Pulmonary artery endothelial cell (primary cell): ENCODE measurements around the gene SCTR. TPM values are rescaled to one million over a fixed set of nuclear protein-coding genes. Genes with fewer than 3 reads are reported as not detected.

Experiments used
- DNase-seq: peaks from one replicate; pipeline ENCODE4 v3.0.0-alpha.2; 2011; ENCODE audit warnings: low read depth, low spot score
- total RNA-seq: library from RNA; depleted of rRNA; stranded (reverse); fragments of >200 nt; gene quantifications from 2 replicates; pipeline ENCODE4 v1.2.3, GENCODE V29; 2014

SCTR gene
- total RNA-seq = not detected in 2 replicates

DNA sequence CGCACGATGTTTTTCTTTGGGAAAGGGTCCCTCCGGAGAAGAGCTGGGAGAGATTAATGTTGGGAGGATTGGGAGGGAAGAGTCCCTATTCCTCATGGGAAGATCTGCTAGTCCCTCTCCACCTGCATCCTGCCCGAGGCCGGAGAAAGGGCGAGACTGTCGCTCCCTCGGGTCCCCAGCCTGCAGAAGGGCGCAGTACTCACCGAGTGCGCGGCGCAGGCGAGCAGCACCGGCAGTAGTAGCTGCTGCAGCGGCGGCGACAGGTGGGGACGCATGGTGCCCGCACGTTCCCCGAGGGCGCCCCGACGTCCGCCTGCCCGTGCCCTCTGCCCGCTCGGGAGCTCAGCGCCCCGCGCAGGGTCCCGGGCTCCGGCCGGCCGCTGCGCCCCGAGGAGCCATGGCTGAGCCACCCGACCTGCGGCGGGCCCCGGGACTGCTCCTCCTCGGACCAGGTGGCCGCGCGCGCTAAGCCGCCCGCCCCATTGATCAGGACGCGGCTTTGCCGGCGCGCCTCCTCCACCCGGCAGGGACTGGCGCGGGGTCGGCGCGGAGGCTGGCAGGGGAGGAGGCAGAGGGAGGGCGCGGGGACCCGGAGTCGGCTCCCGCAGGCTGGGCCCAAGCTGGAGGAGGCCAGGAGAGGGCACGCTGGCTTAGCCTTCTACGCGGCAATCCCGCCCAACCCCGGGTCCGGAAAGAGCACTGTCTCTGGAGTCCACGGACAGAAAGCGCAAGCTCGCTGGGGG lies at the start of gene SCTR:
TSS of gene SCTR (minus strand) at position 532 of the 743 bp plus-strand sequence. CDS start at position 275, 257 bp downstream.
- DNase-seq = no peak

GRCh38 chr2:119567292-119567691 lies 43.0 kb upstream of the SCTR start:
- DNase-seq = no peak

DNA sequence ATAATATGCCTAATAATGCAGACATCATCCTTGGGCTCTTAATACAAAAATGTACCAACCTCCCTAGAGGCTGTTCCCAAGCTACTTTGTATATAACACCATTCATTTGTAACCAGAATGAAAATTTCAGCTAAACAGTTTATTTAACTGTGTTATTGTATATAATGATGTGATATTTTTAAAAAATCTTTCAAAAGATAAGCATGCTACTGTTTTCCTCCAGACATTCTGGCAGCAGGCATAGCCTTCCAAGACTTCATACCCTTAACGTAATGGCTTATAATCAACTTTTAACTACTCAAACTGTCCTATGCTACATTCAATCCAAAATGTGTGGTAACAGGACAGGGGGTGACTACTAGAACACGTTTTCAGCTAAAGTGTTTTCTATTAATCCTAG lies 41.2 kb upstream of the SCTR start:
- DNase-seq = no peak

GRCh38 chr2:119553687-119554344 lies 29.5 kb upstream of the SCTR start:
- no peak for DNase-seq

DNA sequence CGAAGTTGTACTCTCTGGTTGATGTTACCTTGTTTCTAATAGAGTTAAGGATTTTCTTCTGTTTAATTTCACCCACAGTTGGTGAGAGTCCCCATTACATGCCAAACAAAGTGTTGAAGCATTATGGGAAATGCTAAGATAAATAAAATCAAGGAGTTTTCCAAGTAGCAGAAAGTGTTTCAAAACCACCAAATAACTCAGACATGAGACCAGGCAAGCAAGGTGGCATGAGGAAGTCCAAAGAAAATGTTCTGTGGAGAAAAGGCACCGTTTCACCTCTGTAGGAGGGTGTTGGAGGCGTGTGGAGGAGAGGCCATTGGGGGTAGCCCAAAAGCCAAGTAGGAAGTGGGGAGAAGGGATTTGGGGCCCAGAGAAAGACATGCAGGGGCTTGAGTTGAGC lies 28.6 kb upstream of the SCTR start:
- DNase-seq = no peak

DNA sequence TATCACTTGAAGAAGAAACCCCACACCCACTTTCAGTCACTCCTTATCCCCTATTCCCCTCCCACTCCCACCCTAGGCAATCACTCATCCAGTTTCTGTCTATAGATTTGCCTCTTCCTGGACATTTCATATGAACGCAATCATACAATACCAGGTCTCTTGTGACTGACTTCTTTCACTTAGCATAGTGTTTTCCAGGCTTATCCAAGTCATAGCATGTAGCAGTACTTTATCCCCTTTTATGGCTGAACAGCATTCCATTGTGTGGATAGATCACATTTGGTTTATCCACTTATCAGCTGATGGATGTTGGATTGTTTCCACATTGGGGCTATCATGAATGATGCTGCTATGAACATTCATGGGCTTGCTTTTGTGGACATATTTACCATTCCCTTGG lies 26.6 kb upstream of the SCTR start:
- DNase-seq = no peak

DNA sequence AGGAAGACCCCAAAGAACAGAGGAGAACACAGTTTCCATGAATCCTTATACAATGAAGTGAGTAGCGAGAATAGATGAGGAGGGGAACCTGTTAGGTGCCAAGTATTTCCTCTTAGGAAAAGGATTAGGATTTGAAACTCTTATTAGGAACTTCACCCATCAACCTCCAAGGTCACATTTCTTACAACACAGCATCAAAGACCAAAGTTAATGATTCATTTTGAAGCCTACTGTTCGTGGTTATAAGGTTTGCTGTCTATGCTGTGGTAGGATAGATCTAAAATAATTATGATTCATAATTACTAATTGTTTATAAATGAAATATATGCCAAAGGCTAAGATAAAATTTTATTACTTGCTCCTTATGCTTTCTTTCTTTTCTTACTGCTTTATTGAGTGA lies 26.1 kb upstream of the SCTR start:
- no peak for DNase-seq

DNA sequence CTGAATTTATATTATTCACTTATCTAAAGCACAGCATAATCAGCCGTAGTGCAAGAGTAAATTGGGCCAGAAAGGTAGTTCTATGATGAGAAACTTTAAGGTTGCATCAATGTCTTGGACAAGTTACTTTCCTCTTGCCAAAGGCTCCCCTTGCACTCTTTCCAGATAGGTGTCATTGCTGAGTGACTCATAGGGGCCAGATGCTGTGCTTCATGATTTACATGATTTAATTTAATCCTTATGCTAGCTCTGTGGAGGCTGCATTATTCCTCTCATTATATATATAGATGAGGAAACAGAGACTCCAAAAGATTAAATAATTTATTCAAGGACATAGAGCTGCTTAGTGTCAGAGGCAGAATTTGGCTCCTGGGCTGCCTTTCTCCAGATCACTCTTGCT lies 25.0 kb upstream of the SCTR start:
- DNase-seq = no peak

GRCh38 chr2:119548516-119549120 lies 24.3 kb upstream of the SCTR start:
- no peak for DNase-seq

DNA sequence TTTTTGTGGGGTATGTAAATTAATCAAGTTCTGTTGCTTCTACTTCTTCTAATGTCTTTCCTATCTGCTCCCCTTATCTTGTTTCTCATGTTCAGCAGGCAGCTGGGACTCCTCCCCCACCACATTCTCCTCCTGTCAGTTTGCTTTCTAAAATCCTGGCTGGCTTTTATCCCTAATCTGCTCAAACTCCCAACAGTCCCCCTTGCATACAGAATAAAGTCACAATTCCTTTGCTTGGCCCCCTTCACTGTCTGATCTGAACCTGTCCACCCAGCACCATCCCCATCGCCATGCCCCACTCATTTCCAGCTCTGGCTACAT lies 22.1 kb upstream of the SCTR start:
- DNase-seq = no peak

- DNase-seq = no peak
These were observed 21.6 kb upstream of the SCTR start for GRCh38 chr2:119545754-119546446.

DNA sequence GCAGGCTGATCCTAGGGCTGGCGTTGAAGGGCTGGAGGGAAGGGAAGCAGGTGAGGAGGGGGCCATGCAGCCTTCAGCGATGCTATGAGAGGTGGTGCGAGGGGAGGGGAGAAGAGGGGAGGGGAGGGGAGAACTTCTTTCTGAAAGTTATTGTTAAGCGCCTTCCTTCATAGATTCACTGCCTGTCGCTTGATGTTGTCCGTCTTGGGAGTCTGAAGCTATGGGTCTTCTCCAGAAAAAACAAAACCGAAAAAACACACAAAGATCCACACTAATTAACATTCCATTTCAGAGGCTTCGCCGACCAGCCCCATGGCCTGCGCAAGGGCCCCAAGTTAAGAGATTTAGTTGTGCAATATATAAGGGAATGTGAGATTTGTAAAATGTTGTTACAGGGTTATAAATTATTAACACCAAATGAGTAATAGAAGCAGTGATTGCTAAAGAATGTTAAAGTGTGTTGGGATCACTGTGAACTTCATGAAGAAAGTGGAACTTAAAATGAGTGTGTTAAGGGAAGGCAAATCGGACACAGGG lies 20.7 kb upstream of the SCTR start:
- DNase-seq = no peak

DNA sequence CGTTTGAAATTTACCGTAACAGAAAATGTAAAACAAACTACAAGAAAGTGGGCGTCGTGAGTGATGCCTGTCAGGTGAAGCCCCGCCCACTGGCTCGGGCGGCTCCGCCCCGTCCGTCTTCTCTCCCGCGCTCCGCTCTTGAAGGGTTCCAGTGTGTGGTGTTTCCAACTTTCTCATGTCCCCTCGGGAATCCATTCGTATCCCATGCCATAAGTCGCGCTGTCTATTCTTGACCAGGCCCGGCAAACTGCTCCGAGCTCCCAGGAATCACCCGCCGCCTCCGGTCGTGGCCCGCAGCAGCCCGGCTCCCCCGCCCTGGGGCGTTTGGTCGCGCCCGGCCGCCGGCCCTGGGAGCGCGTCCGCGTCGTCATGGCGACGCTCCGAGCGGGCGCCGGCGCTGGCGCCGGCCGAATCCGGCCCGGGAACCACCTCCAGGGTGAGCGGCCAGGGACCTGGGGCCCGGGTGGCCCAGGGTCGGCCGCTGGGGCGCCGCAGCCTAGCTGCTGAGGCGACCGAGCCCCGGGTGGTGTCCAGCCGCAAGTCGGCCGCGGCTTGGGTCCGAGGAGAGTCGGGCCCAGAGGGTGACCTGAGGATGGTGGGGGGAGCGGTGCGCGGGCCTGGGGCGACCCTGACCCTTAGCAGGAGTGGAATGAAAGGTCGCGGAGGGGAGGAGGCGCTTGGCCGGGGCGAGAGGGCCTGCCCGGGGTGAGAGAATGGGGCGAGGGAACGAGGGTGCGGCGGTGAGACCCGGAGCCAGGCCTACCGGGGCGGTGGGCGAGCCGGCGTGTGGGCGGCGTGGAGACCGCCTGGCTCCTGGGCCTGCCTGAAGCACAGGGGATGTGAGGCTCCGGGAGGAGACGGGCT lies 20.0 kb upstream of the SCTR start, which contains the start of gene CFAP221:
TSS of gene CFAP221 (plus strand) at position 375 of the 864 bp plus-strand sequence. CDS start 1,683 bp downstream, outside the sequence.
- peak; percentile 37 for DNase-seq

- no peak for DNase-seq
These were observed 17.2 kb upstream of the SCTR start for GRCh38 chr2:119541476-119541875.

DNA sequence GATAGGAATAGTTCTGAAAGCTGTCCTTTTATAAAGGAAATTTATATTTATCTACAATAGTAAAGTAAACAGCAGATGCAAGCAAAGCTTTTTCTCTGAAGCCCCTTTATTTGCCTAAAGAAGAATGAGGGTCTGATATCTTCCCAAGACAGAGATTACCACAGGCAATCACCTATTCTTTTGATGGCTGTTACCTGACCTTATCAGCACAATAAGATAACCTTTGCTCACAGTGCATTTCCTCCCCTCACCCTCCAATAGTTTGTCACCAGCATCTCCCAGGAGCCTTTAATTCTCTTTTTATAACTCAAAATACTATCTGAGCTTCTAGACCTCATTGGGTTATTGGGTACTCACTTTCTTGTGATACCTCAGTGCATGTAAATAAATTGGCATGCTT lies 13.5 kb upstream of the SCTR start:
- DNase-seq = no peak

DNA sequence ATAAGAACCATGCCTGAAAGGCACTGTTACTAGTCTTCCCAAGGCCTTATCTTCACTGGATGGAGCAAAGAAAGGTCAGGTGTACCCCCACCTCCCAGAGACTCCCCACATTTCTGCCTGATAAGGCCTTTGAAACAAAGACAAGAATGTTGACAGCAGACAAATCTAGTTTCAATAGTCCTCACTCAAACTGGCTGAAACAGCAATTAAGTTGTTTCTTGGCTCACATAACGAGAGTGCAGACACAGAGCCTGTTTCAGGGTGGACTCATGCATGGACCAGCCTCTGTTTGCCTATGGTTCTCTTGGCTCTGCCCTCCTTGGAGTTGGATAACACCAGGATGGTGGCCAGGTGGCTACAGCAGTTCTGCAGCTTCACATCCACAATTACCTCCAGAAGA lies 12.4 kb upstream of the SCTR start:
- no peak for DNase-seq

DNA sequence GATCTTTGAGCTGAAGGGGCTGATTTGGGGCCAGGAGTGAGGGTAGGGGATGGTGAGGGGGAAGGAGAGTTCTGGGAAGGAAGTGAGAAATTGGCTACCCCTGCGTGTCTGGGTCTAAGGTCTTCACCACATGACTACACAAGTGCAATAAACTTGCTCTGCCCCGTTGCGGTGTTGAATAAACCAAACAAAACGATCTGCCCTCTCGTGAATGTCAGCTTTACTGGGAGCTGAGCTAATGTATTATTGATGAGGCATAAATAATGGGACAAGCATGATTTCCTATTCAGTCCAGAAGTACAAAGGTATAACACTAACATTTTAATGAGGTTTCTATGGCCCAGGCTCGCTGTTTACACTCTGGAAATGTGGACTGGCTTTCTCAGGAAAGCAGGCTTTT lies 11.9 kb upstream of the SCTR start:
- DNase-seq = no peak

- DNase-seq = no peak
These were observed 9.3 kb upstream of the SCTR start for GRCh38 chr2:119533560-119533959.

GRCh38 chr2:119531292-119531691 lies 7.0 kb upstream of the SCTR start:
- DNase-seq = no peak

DNA sequence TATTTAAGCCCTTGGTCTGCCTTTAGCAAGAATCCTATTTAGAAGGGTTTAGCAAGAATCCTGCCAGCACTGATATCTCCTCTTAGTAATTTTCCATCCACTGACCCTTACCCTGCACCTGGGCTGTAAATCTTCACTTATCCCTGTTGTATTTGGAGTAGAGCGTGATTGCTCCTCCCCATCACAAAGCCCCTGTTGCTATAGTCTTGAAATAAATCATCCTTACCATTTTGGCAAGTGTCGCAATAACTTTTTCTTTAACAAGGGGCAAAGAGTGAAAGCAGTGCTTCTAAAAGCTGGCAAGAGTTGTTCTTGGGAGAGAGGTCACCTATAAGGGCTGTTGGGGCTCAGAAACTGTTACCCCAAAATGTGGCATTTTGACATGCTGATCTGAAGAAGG lies 3.7 kb upstream of the SCTR start:
- no peak for DNase-seq

DNA sequence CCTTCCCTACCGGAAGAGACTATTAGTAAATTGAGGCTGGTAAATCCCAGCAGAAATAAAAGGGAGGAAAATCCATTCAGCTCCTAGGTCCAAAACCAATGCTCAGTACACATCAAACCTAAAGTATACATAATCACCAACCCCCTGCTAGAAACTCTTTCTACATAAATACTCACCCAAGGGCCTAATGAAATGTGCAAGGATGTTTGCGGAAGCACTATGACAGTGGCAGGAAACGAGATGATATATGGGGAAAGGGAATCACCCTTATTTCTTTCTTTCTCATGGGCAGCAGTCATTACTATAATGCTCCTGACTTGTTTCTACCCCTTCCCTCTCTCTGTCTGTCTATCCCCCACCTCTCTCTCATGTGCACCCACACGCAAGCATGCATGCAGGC lies 1.3 kb upstream of the SCTR start:
- no peak for DNase-seq
